Measurements from ENCODE around the gene SRGAP1. TPM values are rescaled to one million over a fixed set of nuclear protein-coding genes. Genes with fewer than 3 reads are reported as not detected.
A peak's percentile ranks its signal among the peaks of the same experiment; 100 is the strongest.

SRGAP1 gene
- total and polyA plus RNA-seq, 9 of the 15 experiments (the other 6 are each of a cell fraction or from before 2014, with no cell fraction given), result 0.01 to 0.13 (median 0.04) TPM; not detected in 3

GRCh38 chr12:63995512-63995911 lies 151.0 kb downstream of the SRGAP1 start:
- no peak overlapping the region for H3K9ac ChIP-seq (ENCODE audit: insufficient read depth in 1 of 2, low read depth in 2 of 2, low read length in 2 of 2)
- no TSS peak for BruUV-seq (replicated peaks)
- H3K4me1 ChIP-seq (replicated peaks in 1 of 2; ENCODE audit: control insufficient read depth in 2 of 2, insufficient read depth in 2 of 2, low read length in 2 of 2), result no peaks in the 10 kb centered on the region
- H4K20me1 ChIP-seq (replicated peaks; ENCODE audit: control insufficient read depth, insufficient read depth, low read length), result no peaks in the 10 kb centered on the region; the same call in 1 of the 2 replicates
- no peak overlapping the region for H3K4me2 ChIP-seq (ENCODE audit: insufficient read depth, low read length)
- POLR2A ChIA-PET, result interaction anchor here (0.6 kb wide), 1 partner anchor 1166 kb away, joined by 4 read pairs; no protein-coding TSS in a partner anchor
- in situ Hi-C loops (cut with MboI) (no loop called here), intact Hi-C loops (cut with micrococcal nuclease) (no loop called here)
- no peaks in the 10 kb centered on the region for H3K79me2 ChIP-seq (ENCODE audit: control insufficient read depth, insufficient read depth, low read length)
- H3K27ac ChIP-seq (ENCODE audit: extremely low read depth, low read depth, low read length), result no peak overlapping the region
- TF ChIP-seq ZBTB33 (CRISPR knock-in tag; IDR thresholded peaks at IDR 0.05) (no peak), IRF1 (CRISPR knock-in tag; IDR thresholded peaks at IDR 0.05; ENCODE audit: borderline replicate concordance) (no peak), PML (IDR thresholded peaks at IDR 0.05; ENCODE audit: low read length) (no peak), ELF4 (CRISPR knock-in tag; IDR thresholded peaks at IDR 0.05) (no peak), ZEB2 (IDR thresholded peaks at IDR 0.05) (no peak), MCM3 (IDR thresholded peaks at IDR 0.05) (no peak), RERE (CRISPR knock-in tag; IDR thresholded peaks at IDR 0.05; ENCODE audit: borderline replicate concordance) (no peak), HNRNPLL (IDR thresholded peaks at IDR 0.05; ENCODE audit: low read depth, low read length, poor library complexity, severe bottlenecking) (no peak), THAP12 (CRISPR knock-in tag; IDR thresholded peaks at IDR 0.05) (no peak), DACH1 (IDR thresholded peaks at IDR 0.05; ENCODE audit: partially characterized antibody) (no peak), PREB (CRISPR knock-in tag; IDR thresholded peaks at IDR 0.05) (no peak), ZNF444 (CRISPR knock-in tag; IDR thresholded peaks at IDR 0.05) (no peak)
- no peaks in the 10 kb centered on the region for H3K36me3 ChIP-seq (ENCODE audit: control insufficient read depth, insufficient read depth, low read length)
- CTCF ChIA-PET (ENCODE audit: low intra/inter-chr PET ratio), result no interaction called here
- no peak overlapping the region for H3K4me3 ChIP-seq
- H3K27me3 ChIP-seq (ENCODE audit: control insufficient read depth in 2 of 2, insufficient read depth in 2 of 2, low read length in 2 of 2), result no peaks in the 10 kb centered on the region
- FAIRE-seq, result peak; percentile 40
- no peaks in the 10 kb centered on the region for H3K9me3 ChIP-seq (replicated peaks; ENCODE audit: control insufficient read depth, insufficient read depth, low read depth, low read length)
- no peak for ATAC-seq
- no peaks in the 10 kb centered on the region for H3K9me1 ChIP-seq (ENCODE audit: control insufficient read depth, insufficient read depth, low read length)
- no peak overlapping the region for H2AFZ ChIP-seq (ENCODE audit: low read depth, low read length)
- no peak for DNase-seq (ENCODE audit: extremely low read depth in 1 of 4, low spot score in 3 of 4)

Measured in K562 (cell line).